HK-2 (cell line): ENCODE results near the gene NNT.
"Not testable (repeated sequence)": the region's sequence is repeated elsewhere in the genome, so short reads cannot be mapped to it uniquely, and the experiment has no call there.

Source experiments
- DNase-seq: peaks from one replicate; pipeline ENCODE4 v3.0.0-alpha.2; 2018; ENCODE audit not compliant: unreplicated experiment

Gene NNT

DNA sequence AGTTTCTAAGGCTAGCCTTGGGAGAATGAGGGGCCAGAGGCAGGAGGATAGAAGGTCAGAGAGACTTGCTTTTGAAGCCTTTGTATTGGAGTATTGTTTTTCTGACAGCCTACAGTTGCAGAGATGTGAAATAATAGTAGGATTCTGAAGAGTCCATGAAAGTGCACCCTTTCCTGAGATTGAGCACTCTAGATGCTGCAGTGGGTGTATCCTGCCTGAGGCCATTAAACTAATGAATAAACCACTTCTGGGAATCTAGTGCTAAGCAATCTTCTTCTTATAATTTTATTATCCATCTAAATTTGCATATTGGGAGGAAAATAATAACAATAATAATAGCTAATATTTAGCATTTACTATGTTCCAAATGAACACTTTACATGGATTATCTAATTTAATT is 19.3 kb upstream of the NNT start:
- no peak for DNase-seq

DNA sequence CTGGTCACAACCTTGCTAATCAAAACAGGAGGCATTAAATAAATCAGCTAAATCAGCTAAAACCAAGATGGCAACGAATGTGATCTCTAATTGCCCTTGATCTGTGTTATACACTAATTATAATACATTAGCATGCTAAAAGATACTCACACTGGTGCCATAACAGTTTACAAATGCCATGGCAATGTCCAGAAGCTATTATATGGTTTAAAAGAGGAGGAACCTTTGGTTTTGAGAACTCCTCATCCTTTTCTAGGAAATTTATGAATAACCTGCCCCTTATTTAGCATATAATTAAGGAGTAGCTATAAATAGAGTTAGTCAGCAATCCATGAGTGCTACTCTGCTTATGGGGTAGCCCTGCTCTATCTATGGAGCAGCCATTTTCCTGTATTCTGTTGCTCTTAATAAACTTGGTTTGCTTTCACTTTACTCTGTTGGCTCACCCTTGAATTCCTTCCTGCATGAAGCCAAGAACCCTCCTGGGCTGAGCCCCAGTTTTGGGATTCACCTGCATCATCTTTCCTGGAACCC is 18.7 kb upstream of the NNT start:
- no peak for DNase-seq

DNA sequence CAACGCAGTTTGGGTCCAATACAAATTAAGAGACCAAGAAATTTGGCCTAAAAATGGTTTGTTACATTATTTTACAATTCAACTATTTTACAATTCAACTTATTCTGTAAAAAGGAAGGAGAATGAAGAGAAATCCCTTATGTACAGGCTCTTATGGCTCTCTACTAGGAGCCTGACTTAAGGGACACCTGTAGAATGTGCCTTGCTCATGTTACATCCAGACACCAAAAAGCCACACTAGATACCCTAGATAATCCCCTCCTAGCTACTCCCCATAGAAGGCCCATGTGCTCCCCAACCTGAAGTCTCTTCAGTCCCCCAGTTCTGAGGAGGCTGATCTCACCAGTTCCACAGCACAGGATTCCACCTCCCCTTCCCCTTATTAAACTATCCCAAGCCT is 14.1 kb upstream of the NNT start:
- no peak for DNase-seq

DNA sequence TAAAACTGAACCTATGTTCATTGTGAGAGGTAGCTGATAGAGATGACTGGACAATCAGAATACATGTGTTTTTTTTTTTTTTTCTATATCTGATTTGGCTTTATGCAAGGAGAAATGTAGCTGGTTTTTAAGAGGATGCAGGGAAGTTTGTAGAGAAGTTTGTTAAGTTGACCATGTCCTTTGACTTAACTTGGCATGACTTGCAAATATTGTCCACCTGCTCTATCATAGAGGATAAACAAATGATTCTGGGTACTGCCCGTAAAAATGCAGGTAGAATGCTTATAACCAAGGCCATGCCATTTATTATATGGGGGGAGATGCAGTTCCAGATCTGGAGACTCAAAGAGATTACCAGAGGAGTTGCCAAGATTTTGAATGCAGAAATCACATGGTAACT is 13.7 kb upstream of the NNT start:
- DNase-seq, result no peak

DNA sequence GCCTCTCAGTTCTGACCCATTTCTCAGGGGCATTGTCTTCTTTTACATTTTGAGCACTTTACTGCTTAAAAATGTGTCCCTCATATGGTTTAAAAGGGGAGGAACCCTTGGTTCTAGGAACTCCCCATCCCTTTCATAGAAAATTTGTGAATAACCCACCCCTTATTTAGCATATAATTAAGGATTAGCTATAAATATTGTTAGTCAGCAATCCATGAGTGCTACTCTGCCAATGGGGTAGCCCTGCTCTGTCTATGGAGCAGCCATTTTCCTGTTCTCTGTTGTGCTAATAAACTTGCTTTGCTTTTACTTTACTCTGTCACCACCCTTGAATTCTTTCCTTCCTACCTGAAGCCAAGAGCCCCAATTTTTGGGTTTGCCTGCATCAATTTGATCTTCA is 12.3 kb upstream of the NNT start:
- DNase-seq, result no peak

DNA sequence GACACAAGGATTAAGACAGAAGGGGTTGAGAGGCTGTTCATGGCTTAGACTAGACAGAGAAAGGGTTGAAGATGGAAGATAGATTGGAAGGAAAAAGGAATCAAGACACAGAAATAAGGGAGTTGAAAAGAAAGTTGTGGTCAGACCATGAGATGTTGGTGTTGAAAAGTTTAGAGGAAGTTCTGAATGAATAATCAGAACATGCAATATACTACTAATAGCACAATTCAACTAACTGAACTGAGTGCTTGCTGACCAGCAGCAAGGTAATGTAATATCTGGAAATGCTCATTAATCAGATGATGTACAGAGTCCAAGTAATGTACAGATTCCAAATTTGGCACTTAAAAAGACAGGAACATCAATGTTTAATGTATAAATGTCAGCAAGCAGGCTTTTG is 10.6 kb upstream of the NNT start:
- no peak for DNase-seq

DNA sequence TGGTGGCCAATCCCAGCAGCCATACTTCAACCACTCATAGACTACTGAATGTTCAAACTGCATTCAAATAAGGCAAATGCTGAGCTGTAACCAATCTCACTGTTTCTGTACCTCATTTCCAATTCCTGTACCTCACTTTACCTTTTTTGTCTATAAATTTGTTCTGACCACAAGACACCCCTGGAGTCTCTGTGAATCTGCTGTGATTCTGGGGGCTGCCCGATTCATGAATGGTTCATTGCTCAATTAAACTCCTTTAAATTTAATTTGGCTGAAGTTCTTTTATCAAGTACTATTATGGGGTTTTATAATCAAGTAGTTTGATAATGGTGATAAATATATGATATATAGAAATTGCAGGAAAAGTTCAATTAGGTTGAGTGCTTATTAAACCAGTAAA is 4.1 kb upstream of the NNT start:
- DNase-seq, result not testable (repeated sequence)

DNA sequence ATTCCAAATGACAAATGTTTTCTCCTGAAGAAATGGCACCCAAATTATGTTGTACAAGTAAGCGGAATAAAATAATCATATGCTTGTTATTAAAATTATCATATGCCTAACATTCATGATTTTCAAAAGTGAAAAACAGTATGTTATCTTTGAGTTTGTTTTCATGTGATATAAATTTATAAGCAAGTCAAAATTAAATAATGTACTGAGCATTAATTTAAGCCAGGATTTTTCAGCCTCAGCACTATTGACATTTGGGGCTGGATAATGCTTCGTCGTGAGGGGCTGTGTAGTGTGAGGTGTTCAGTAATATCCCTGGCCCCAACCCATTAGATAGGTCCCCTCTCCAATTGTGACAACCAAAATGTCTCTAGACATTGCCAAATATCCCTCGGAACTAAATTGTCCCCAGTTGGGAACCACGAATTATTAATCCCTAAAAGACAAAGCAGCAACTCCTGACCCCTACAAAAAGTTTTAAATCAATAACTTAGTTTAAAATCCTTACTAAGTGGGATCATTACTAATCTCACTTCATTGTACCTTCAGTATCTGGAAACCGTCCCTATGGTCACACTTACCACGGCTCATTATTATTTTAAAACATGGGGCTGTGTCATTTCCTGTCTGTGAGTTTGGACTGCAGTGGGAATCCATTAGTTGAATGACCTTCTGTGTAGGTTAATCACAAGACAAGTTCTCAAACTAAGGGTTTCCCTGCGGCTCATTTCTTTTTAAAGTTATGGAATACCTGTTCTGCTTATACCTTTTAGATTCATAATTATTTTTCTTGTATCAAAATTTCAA is 1.3 kb upstream of the NNT start:
- no peak for DNase-seq

DNA sequence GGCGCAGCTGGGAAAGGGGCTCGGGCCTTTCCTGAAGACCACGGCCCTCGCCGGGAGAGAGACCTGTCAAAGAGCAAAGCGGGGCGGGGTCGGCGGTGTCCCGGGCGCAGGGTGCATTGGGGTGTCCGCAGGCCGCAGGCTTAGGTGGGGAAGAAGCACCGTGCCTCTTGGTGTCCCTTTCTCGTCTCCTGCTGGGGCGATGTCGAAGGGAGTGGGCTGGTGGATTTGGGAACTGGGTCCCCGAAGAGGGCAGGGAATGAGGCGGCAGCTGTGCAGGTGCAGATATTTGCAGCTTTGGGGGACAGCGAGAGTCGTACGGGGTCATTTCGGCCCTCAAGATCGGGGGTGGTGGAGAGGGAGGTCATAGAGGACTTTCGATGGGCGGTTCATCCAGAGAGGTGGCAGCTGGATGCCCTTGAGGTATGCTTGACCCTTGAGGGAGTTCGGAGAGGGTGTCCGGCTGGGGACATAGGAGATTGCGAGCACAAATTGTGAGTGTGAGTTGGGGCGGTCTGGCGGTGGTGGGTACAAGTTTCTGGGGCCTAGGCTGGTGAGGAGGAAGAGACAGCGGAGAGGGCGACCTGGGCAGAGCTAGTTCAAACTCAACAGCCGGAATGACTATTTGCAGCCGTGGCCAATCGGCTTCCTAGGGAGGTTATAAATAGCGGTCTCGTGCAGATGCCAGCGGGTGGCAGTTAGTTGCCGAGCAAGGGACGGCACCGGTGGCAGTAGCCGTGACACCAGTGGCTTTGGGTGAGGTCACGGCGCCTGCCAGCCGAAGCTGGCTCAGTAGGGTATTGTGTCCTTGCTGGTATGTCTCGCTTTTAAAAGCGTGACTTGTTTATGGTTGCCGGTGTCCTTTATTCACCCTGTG is 601 bp downstream of the NNT start:
- no peak for DNase-seq

DNA sequence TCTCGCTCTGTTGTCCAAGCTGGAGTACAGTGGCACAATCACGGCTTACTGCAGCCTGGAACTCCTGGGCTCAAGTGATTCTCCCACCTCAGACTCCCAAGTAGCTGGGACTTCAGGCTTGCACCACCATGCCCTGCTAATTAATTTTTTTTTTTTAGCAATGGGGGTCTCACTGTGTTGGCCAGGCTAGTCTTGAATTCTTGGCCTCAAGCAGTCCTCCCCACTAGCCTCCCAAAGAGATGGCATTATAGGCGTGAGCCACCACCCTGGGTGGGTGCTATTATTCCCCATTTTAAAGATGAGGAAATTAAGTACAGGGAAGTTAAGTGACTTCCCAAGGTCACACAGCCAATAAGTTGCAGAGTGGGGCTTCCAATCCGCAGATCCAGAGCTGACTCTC is 1.7 kb downstream of the NNT start:
- DNase-seq, result no peak

DNA sequence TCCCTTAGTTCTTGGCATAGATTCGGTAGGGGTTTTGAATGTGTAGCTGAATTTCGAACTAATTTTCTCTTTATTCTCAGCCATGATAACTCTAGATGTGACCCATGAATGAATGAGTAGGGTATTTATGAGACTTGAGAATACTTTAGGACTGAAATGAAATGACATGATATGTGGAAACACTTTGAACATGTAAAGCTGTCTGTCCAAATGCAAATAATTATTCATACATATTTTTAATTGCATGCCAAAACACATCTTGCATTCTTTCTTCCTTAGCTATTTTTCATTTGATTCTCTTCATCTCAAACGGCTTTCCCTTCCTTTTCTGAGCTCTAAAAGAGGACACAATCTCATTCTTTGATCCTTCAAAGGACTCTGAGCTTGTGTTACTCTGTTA is 3.4 kb downstream of the NNT start:
- no peak for DNase-seq

DNA sequence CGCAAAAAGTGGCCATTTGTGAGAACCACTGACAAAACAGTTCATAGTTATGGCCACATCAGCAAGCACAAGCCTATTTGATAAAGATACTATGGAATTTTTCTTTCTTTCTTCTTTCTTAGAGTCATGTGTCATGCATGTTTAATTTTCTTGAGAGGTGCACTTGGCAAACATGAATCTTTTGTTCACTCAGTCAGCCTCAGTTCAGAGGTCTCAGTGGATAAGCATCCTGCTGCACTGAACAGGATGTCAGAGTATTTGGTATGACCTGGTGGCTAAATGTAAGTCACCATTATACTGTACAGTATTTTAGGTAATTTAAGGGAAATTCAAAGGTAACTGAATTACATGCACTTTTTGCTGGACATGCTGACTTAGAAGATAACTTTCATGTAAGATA is 5.4 kb downstream of the NNT start:
- DNase-seq, result no peak

DNA sequence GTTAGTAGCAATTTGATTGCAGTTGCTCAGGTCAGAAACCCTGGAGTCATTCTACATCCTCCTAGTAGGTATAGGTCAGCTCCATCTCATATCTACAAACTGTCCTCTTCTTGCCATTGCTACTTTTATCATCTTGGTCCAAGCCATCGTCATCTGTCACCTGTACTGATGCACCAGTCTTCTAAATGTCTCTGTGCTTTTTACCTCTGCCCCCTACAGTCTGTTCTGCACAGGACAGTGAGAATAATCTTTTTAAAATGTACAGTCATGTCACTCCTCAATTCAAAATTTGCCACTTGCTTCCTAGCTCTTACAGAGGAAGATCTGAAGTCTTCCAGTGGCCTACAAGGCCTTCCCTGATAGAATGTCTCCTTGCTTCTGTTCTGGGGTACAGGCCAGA is 6.8 kb downstream of the NNT start:
- no peak for DNase-seq

DNA sequence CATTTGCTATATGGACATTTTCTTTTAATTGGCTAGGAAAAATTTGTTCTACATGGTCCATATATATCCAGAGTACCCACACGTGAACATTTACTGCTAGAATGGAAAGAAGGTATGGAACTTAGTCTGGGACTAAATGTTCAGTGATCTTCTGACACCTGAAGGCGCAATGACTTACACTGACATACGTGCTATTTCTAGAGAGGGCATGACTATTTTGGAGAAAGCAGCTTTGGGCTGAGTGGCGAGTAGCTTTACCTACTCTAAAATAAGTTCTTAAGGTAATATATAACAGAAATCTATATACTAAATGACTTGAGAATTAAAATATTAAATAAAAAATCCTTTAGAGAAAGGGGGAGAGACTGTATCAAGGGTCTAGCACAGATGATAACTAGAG is 10.4 kb downstream of the NNT start:
- DNase-seq, result no peak

DNA sequence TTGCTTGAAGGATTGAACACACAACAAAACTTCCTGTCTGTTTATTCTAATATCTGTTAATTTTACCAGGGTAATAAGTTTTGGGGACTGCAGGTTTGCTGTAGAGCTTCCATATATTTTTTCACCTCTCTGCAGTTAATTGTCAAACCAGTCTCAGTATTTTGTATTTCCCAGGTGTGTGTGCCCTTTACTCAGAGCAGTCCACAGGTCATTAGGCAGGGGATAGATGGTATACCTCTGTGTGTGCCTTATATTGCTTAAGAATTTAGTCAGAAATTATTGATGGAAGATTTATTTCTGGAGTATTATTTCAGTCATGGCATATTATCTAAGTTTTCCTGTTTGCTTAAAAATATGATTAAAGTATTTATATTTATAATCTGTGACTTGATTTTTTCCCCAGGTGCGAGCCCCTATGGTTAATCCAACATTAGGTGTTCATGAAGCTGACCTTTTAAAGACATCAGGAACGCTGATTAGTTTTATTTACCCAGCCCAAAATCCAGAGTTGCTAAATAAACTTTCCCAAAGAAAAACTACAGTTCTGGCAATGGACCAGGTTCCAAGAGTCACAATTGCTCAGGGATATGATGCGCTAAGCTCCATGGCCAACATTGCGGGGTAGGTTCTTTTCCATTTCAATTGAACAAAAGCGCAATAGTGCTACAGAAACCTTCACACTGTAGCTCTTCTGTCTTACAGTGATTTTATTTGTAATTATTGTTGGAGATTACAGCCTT is 12.6 kb downstream of the NNT start:
- no peak for DNase-seq

DNA sequence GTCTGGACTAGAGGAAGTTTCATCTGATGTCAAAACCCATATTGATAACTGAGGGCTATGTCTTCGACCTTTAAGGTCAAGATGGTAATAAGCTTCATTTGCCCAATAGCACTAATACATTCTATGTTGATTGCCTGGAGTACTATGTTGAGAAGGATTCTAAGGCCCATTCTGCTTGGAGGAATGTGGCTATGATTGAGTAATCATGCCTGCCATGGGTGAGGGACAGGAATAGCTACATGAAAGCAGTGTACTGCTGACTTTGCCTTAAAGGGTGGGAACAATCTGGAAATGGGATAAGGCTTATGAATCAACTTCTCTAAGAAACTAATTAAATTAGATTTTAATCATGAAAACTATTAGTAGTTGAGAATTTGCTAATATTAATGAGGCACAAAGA is 13.6 kb downstream of the NNT start:
- DNase-seq, result no peak

DNA sequence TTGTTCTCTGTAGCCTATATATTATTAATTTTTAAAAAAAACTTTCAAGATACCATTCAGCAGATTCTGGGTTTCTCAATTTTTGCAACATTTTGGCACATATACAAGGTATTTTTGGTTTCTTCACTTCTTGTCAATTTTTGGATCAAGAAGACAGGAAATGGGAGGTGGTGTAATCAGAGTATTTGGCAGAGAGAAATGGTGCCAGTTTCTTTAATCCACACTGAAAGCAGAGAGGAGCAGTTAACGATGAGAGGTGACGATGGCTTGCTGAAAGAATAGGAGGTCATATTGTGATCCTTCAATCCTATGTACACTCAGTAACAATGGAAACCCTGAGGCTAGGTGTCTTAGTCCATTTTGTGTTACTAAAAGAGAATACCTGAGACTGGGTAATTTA is 16.4 kb downstream of the NNT start:
- DNase-seq, result no peak

DNA sequence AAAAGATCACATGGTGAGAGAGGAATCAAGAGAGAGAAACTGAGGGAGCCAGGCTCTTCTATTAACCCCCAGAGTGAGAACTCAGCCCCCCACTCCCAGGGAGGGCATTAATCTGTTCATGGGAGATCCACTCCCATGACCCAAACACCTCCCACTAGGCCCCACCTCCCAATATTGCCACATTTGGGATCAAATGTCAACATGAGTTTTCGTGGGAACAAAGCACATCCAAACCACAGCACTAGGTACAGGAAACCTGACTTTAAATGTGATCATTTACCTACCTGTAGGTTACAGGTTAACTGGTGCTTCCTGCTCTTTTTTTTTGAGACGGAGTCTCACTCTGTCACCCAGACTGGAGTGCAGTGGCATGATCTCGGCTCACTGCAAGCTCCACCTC is 16.9 kb downstream of the NNT start:
- DNase-seq, result no peak

DNA sequence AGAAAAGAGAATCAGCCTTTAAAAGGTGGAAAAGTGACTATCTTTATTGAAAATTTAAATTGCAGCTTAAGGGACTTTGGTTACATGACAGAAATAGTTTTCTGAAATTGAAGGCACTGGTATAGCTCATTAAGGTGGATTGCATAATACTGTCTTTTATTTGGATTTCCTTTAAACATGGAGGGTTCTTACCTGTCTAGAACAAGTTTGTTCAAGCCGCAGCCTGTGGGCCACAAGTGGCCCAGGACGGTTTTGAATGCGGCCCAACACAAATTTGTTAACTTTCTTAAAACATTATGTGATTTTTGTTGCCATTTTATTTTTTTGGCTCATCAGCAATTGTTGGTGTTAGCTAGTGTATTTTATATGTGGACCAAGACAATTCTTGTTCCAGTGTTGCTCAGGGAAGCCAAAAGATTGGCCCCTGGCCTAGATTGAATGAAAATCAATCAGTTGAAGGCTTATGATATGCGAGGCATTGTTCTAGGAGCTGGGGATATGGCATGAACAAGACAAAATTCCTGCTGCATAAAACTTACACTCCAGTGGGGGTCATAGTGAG is 18.0 kb downstream of the NNT start:
- no peak for DNase-seq

DNA sequence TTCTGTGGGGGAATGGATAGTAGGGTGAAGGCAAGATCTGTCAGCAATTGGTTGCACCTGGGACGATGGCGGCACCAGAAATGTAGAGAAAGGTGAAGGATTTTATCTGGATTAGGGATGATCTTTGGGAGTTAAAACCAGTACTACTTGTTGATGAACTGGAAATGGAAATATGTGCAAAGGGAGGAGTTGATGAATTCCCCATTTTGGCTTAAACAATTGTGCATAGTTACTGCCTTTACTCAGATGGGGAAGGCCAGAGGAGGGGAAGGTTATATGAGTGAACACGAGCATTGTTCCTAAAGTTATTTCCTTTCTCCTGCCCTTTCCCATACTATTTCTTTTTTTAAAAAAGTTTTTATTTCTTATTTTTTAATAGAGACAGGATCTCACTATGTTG is 19.1 kb downstream of the NNT start:
- no peak for DNase-seq

DNA sequence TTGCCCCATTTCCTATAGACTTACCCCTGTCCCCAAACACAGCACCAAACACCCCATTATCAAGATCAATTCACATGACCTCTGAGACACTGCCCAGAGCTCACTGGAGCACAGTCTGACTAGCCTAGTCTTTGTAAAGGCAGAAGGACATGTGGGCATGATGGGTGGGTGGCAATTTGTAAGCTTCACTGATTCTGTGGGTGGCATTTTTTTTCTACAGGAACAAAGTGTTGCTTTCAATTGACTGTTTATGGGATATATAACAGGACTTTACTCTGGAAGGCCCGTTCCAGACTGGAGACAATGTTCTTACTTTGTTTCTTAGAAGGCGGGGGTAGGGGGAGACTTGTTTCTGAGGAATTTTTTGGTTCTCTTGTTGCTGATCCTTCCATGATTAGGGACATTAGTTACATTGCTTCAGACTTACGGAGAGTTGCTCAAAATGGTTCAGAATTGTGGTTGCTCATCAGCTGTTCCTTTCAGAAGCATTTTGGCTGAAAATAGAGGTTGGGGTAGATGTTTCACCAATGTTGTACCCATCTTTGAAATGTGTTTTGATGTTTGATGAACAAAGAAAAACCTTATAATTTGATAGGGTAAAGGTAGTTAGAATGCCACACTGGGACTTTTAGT is 20.2 kb downstream of the NNT start:
- DNase-seq, result no peak

DNA sequence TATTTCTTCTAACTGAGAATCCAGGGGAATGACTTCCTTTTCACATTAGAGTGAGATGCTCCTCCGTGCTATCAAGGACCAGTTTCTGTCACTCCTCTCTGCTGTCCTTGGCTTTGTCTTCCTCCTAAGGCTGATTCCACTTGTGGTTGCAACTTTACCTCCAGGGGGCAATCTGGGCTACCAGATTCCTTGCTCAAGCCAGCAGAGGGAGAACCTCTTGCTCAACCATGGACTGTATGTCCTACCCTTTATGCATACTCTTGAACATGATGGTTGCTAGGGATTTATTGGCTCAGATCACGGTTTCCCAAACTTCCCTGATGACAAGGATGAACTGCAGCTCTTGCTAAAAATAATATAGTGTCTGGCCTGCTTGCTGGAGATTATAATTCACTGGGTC is 24.0 kb downstream of the NNT start:
- DNase-seq, result peak; percentile 26
